Measurements from ENCODE around the gene ADAM17. TPM values are rescaled to one million over a fixed set of nuclear protein-coding genes. Genes with fewer than 3 reads are reported as not detected.
A peak's percentile ranks its signal among the peaks of the same experiment; 100 is the strongest.
"Not testable (repeated sequence)": the region's sequence is repeated elsewhere in the genome, so short reads cannot be mapped to it uniquely, and the experiment has no call there.

The ADAM17 gene
- total and polyA plus RNA-seq, 8 donors, result 40.7 to 55.8 (median 43.9) TPM

- DNase-seq, result no peak
- Histone ChIP-seq H3K4me3 (no peak overlapping the region), H3K9me3 (no peaks in the 10 kb centered on the region), H3K27me3 (no peaks in the 10 kb centered on the region), H3K27ac (no peak overlapping the region), H3K4me1 (peaks cover 5 to 53% of the 10 kb centered on the region in 2 donors), H3K36me3 (peaks cover 0 to 33% of the 10 kb centered on the region in 2 donors)
- peak; percentile 23 for ATAC-seq
- intact Hi-C loops (cut with DNase I), result no loop called here
- no peak for TF ChIP-seq CTCF (IDR thresholded peaks at IDR 0.05)
Observed at GRCh38 chr2:9592699-9593098, 37.1 kb upstream of the ADAM17 start.

GRCh38 chr2:9590641-9591040 lies 35.0 kb upstream of the ADAM17 start:
- no peak for TF ChIP-seq CTCF (IDR thresholded peaks at IDR 0.05)
- intact Hi-C loops (cut with DNase I), result no loop called here
- no peak overlapping the region for H3K27ac ChIP-seq
- H3K4me3 ChIP-seq, result no peak overlapping the region
- H3K4me1 ChIP-seq, result peaks cover 5 to 37% of the 10 kb centered on the region in 2 donors
- no peak for DNase-seq
- H3K27me3 ChIP-seq, result no peaks in the 10 kb centered on the region
- H3K9me3 ChIP-seq, result no peaks in the 10 kb centered on the region
- peaks cover 2 to 42% of the 10 kb centered on the region in 2 donors for H3K36me3 ChIP-seq
- no peak for ATAC-seq

GRCh38 chr2:9586465-9586864 lies 30.8 kb upstream of the ADAM17 start:
- Histone ChIP-seq H3K27me3 (no peaks in the 10 kb centered on the region), H3K4me1 (no peaks in the 10 kb centered on the region), H3K27ac (no peak overlapping the region), H3K9me3 (no peaks in the 10 kb centered on the region), H3K4me3 (no peak overlapping the region), H3K36me3 (peaks cover 5 to 79% of the 10 kb centered on the region in 2 donors)
- TF ChIP-seq CTCF (IDR thresholded peaks at IDR 0.05), result no peak
- no peak for ATAC-seq
- DNase-seq, result no peak
- intact Hi-C loops (cut with DNase I), result no loop called here

- no peaks in the 10 kb centered on the region for H3K9me3 ChIP-seq
- H3K27ac ChIP-seq, result no peak overlapping the region
- no peak for TF ChIP-seq CTCF (IDR thresholded peaks at IDR 0.05)
- H3K36me3 ChIP-seq, result peaks cover 5 to 71% of the 10 kb centered on the region in 2 donors
- DNase-seq (no peak), ATAC-seq (no peak)
- H3K4me3 ChIP-seq, result no peak overlapping the region
- no peaks in the 10 kb centered on the region for H3K27me3 ChIP-seq
- no peaks in the 10 kb centered on the region for H3K4me1 ChIP-seq
- intact Hi-C loops (cut with DNase I), result no loop called here
Observed at GRCh38 chr2:9585486-9585885, 29.9 kb upstream of the ADAM17 start.

GRCh38 chr2:9584902-9585301 lies 29.3 kb upstream of the ADAM17 start:
- H3K27ac ChIP-seq; H3K4me1 ChIP-seq; H3K9me3 ChIP-seq; DNase-seq; H3K27me3 ChIP-seq; ATAC-seq; intact Hi-C loops (cut with DNase I); H3K4me3 ChIP-seq: not testable (repeated sequence)
- H3K36me3 ChIP-seq, result peaks cover 5 to 71% of the 10 kb centered on the region in 2 donors

GRCh38 chr2:9582624-9583023 lies 27.0 kb upstream of the ADAM17 start:
- H3K9me3 ChIP-seq, result no peaks in the 10 kb centered on the region
- ATAC-seq (no peak), DNase-seq (no peak)
- no peaks in the 10 kb centered on the region for H3K27me3 ChIP-seq
- no peaks in the 10 kb centered on the region for H3K4me1 ChIP-seq
- peaks cover 5 to 52% of the 10 kb centered on the region in 2 donors for H3K36me3 ChIP-seq
- no peak overlapping the region for H3K4me3 ChIP-seq
- TF ChIP-seq CTCF (IDR thresholded peaks at IDR 0.05), result no peak
- intact Hi-C loops (cut with DNase I), result no loop called here
- no peak overlapping the region for H3K27ac ChIP-seq

All from left lung (tissue), 10 donors.